ENCODE measurements around the gene SLC27A4. TPM values are rescaled to one million over a fixed set of nuclear protein-coding genes. Genes with fewer than 3 reads are reported as not detected.

The SLC27A4 gene
- total and polyA plus RNA-seq, 4 donors, result 6.8 to 29.7 (median 24.2) TPM

DNA sequence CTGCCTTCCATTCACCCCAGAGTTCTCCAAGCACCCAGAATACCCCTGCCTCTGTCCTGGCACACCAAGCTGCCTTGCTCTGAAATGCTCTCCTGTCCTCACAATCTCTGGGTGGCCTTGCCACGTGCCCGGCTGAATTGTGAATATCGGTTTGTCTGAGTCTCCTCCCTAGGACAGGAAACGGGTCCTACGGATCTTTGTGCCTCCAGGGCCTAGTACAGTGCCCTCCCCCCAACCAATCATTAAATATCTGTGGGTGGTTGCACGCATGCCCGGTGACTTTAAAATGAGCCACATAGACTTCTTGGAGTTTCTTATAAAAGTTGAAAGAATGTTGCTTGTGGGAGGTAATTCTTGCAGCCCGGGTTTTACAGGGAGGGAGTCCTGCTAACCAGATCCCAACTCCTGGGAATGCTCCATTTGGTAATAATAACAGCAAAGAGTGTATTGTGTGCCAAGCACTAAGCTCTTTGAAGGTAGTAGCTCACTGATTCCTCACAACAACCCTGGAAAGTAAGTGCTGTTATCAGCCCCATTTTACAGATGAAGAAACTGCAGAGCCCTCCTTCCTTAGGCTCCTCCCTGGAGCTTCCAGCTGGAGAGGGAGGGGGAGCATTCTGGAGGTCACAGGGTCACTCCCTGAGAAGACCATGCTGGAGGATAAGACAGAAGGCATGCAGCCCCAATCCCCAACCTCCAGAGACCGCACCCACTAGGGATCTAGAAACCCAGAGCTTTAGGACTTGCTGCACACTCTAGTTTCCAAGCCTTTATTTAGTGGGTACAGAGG is 54.2 kb downstream of the SLC27A4 start:
- DNase-seq (no peak), ATAC-seq (ENCODE audit: insufficient read depth, low FRiP score) (no peak)
- TF ChIP-seq, protein P1, sequence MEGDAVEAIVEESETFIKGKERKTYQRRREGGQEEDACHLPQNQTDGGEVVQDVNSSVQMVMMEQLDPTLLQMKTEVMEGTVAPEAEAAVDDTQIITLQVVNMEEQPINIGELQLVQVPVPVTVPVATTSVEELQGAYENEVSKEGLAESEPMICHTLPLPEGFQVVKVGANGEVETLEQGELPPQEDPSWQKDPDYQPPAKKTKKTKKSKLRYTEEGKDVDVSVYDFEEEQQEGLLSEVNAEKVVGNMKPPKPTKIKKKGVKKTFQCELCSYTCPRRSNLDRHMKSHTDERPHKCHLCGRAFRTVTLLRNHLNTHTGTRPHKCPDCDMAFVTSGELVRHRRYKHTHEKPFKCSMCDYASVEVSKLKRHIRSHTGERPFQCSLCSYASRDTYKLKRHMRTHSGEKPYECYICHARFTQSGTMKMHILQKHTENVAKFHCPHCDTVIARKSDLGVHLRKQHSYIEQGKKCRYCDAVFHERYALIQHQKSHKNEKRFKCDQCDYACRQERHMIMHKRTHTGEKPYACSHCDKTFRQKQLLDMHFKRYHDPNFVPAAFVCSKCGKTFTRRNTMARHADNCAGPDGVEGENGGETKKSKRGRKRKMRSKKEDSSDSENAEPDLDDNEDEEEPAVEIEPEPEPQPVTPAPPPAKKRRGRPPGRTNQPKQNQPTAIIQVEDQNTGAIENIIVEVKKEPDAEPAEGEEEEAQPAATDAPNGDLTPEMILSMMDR (IDR thresholded peaks at IDR 0.05; ENCODE audit: control extremely low read depth, extremely low read depth), result no peak
- WGBS, 2 donors, result 69 to 76% methylated on average over 9 of the region's 9 CpGs
- Histone ChIP-seq H3K27ac (ENCODE audit: low read depth in 1 of 2, low read length in 1 of 2) (no peak overlapping the region), H3K36me3 (ENCODE audit: control insufficient read depth in 4 of 4, insufficient read depth in 4 of 4, low read length in 4 of 4) (peaks cover 0 to 23% (median 5%) of the 10 kb centered on the region in 4 donors), H3K9ac (ENCODE audit: insufficient read depth in 1 of 2, low read length in 2 of 2) (no peak overlapping the region), H3K27me3 (ENCODE audit: control insufficient read depth in 3 of 3, insufficient read depth in 3 of 3, low read length in 2 of 3) (peaks cover 0 to 62% (median 50%) of the 10 kb centered on the region in 3 donors), H3K9me3 (ENCODE audit: control insufficient read depth in 4 of 4, insufficient read depth in 3 of 4, low read length in 3 of 4) (no peaks in the 10 kb centered on the region), H3K4me1 (ENCODE audit: control insufficient read depth in 5 of 5, insufficient read depth in 5 of 5, low read length in 5 of 5) (peaks cover 0 to 15% (median 3%) of the 10 kb centered on the region in 5 donors), H3K4me3 (no peak overlapping the region)

DNA sequence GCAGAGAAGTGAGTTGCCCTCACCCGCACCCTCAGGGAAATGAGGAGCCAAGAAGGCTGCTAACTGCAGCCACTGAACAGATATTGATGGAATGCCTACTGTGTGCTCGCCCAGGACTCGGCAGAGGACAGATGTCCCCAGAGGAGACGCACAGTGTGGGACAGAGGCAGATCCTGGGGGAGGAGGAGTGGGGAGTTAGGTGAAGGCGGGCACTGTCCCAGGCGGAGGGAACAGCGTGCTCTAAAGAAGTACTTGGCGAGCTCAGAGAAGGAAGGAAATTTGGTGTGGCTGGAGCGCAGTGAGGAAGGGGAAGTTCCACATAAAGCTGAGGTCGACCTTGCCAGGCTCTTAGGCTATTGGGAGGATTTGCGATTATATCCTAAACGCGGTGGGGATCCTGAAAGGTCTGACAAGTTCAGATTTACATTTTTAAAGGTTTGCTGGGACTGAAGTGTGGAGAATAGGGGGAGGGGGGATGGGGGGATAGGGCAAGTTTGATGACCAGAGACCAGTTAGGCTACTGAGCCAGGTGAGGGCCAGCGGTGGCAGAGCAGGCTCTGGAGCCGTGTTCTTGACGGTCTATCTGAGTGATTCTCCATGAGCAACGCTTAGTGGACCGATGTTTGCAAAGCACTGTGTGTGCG is 56.8 kb downstream of the SLC27A4 start:
- ATAC-seq (ENCODE audit: insufficient read depth, low FRiP score) (no peak), DNase-seq (no peak)
- no peak overlapping the region for H3K27ac ChIP-seq (ENCODE audit: low read depth in 1 of 2, low read length in 1 of 2)
- no peak overlapping the region for H3K4me3 ChIP-seq
- WGBS, 2 donors, result 9% methylated on average over 19 of the region's 19 CpGs
- peaks cover 0 to 15% (median 3%) of the 10 kb centered on the region in 5 donors for H3K4me1 ChIP-seq (ENCODE audit: control insufficient read depth in 5 of 5, insufficient read depth in 5 of 5, low read length in 5 of 5)
- TF ChIP-seq, protein P1 (IDR thresholded peaks at IDR 0.05; ENCODE audit: control extremely low read depth, extremely low read depth), result no peak
- H3K9ac ChIP-seq (ENCODE audit: insufficient read depth in 1 of 2, low read length in 2 of 2), result no peak overlapping the region
- no peaks in the 10 kb centered on the region for H3K9me3 ChIP-seq (ENCODE audit: control insufficient read depth in 4 of 4, insufficient read depth in 3 of 4, low read length in 3 of 4)
- H3K36me3 ChIP-seq (ENCODE audit: control insufficient read depth in 4 of 4, insufficient read depth in 4 of 4, low read length in 4 of 4), result peaks cover 0 to 14% (median 2%) of the 10 kb centered on the region in 4 donors
- peaks cover 0 to 51% (median 37%) of the 10 kb centered on the region in 3 donors for H3K27me3 ChIP-seq (ENCODE audit: control insufficient read depth in 3 of 3, insufficient read depth in 3 of 3, low read length in 2 of 3)

DNA sequence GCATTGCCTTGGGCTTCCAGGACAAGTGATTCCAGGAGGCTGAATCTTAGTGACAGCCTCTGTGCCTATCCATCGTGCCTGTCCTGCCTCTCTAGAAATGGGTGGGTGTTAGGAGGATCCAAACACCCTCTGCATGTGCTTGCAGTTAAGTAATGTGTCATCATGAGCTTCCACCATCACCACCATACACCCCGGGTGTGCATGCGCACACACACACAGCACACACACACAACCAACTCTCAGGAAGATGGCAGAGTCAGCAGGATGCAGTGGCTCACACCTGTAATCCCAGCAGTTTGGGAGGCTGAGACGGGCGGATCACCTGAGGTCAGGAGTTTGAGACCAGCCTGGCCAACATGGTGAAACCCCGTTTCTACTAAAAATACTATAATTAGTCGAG is 57.5 kb downstream of the SLC27A4 start:
- Histone ChIP-seq H3K36me3 (ENCODE audit: control insufficient read depth in 4 of 4, insufficient read depth in 4 of 4, low read length in 4 of 4) (peaks cover 0 to 6% (median under 1%) of the 10 kb centered on the region in 4 donors), H3K9me3 (ENCODE audit: control insufficient read depth in 4 of 4, insufficient read depth in 3 of 4, low read length in 3 of 4) (no peaks in the 10 kb centered on the region), H3K9ac (ENCODE audit: insufficient read depth in 1 of 2, low read length in 2 of 2) (no peak overlapping the region), H3K4me1 (ENCODE audit: control insufficient read depth in 5 of 5, insufficient read depth in 5 of 5, low read length in 5 of 5) (peaks cover 0 to 13% (median 0%) of the 10 kb centered on the region in 5 donors), H3K27me3 (ENCODE audit: control insufficient read depth in 3 of 3, insufficient read depth in 3 of 3, low read length in 2 of 3) (peaks cover 0 to 45% (median 34%) of the 10 kb centered on the region in 3 donors), H3K4me3 (no peak overlapping the region), H3K27ac (ENCODE audit: low read depth in 1 of 2, low read length in 1 of 2) (no peak overlapping the region)
- WGBS, 2 donors, result 70 to 80% methylated on average over 7 of the region's 7 CpGs
- ATAC-seq (ENCODE audit: insufficient read depth, low FRiP score) (no peak), DNase-seq (no peak)
- TF ChIP-seq, protein P1 (IDR thresholded peaks at IDR 0.05; ENCODE audit: control extremely low read depth, extremely low read depth), result no peak

All from lung (tissue), 12 donors.